ENCODE results near the gene SCO2. TPM values are rescaled to one million over a fixed set of nuclear protein-coding genes. Genes with fewer than 3 reads are reported as not detected.

The SCO2 gene
- total RNA-seq, 4 donors from 2014 or later, result 3.5 to 3.9 TPM; not detected in 2

GRCh38 chr22:50567721-50568252 is 42.4 kb upstream of the SCO2 start:
- TF ChIP-seq POLR2A (IDR thresholded peaks at IDR 0.05) (no peak), CTCF (IDR thresholded peaks at IDR 0.05) (no peak)
- H3K9me3 ChIP-seq, result no peaks in the 10 kb centered on the region
- H3K36me3 ChIP-seq, result no peaks in the 10 kb centered on the region
- no peak overlapping the region for H3K4me3 ChIP-seq
- no peak overlapping the region for H3K27ac ChIP-seq
- no peaks in the 10 kb centered on the region for H3K27me3 ChIP-seq
- H3K4me1 ChIP-seq, result no peaks in the 10 kb centered on the region
- intact Hi-C loops (cut with DNase I; ENCODE audit: low total_unique reads), result no loop called here
- no peak for DNase-seq

- Histone ChIP-seq H3K9me3 (no peaks in the 10 kb centered on the region), H3K4me1 (no peaks in the 10 kb centered on the region), H3K4me3 (no peak overlapping the region), H3K27ac (no peak overlapping the region), H3K36me3 (no peaks in the 10 kb centered on the region), H3K27me3 (no peaks in the 10 kb centered on the region)
- no peak for TF ChIP-seq CTCF (IDR thresholded peaks at IDR 0.05)
- no peak for TF ChIP-seq POLR2A (IDR thresholded peaks at IDR 0.05)
- intact Hi-C loops (cut with DNase I; ENCODE audit: low total_unique reads), result no loop called here
- DNase-seq, result no peak
Measured at GRCh38 chr22:50564289-50564688, 38.9 kb upstream of the SCO2 start.

GRCh38 chr22:50563413-50564160 is 38.2 kb upstream of the SCO2 start:
- no peak for DNase-seq
- intact Hi-C loops (cut with DNase I; ENCODE audit: low total_unique reads), result no loop called here
- no peaks in the 10 kb centered on the region for H3K4me1 ChIP-seq
- no peaks in the 10 kb centered on the region for H3K27me3 ChIP-seq
- no peak for TF ChIP-seq CTCF (IDR thresholded peaks at IDR 0.05)
- TF ChIP-seq POLR2A (IDR thresholded peaks at IDR 0.05), result no peak
- H3K9me3 ChIP-seq, result no peaks in the 10 kb centered on the region
- H3K4me3 ChIP-seq, result peak overlapping the region; percentile 39 to 40
- no peak overlapping the region for H3K27ac ChIP-seq
- H3K36me3 ChIP-seq, result no peaks in the 10 kb centered on the region

GRCh38 chr22:50562523-50563412 is 37.4 kb upstream of the SCO2 start, which contains the start of gene SYCE3:
Gene SYCE3, minus strand, starts transcription at chr22:50562919. Its CDS starts 6,514 bp downstream, at chr22:50556405.
- Histone ChIP-seq H3K4me3 (peak within 1 kb of the TSS; percentile 39 to 40), H3K27ac (no peak within 1 kb of the TSS), H3K36me3 (no peaks in the 10 kb centered on the region), H3K9me3 (no peaks in the 10 kb centered on the region), H3K4me1 (no peaks in the 10 kb centered on the region), H3K27me3 (no peaks in the 10 kb centered on the region)
- DNase-seq, result peak; percentile 93 to 95
- TF ChIP-seq CTCF (IDR thresholded peaks at IDR 0.05) (peak; percentile 90 to 96 (median 95)), POLR2A (IDR thresholded peaks at IDR 0.05) (peak in 1 of 2 donors; percentile 62)
- intact Hi-C loops (cut with DNase I; ENCODE audit: low total_unique reads), result no loop called here
